Measurements from ENCODE around the gene GAK. TPM values are rescaled to one million over a fixed set of nuclear protein-coding genes. Genes with fewer than 3 reads are reported as not detected.

Gene GAK
- total RNA-seq, 6 experiments from 2014 or later = 53.2 to 85.0 (median 64.5) TPM

GRCh38 chr4:884259-884658, 47.9 kb downstream of the GAK start:
- DNase-seq = no peak

GRCh38 chr4:883377-884095, 48.6 kb downstream of the GAK start:
- no peaks in the 10 kb centered on the region for H3K27me3 ChIP-seq

More at GRCh38 chr4:884259-884658, 47.9 kb downstream of the GAK start:
- Histone ChIP-seq H3K4me1 (no peaks in the 10 kb centered on the region), H3K36me3 (peaks cover 0 to 49% (median 5%) of the 10 kb centered on the region in 4 donors), H3K4me3 (no peak overlapping the region), H3K27ac (no peak overlapping the region), H3K27me3 (no peaks in the 10 kb centered on the region), H3K9me3 (no peaks in the 10 kb centered on the region)
- TF ChIP-seq CTCF (IDR thresholded peaks at IDR 0.05) (no peak), POLR2A (IDR thresholded peaks at IDR 0.05) (no peak)
- no peak for ATAC-seq
- intact Hi-C loops (cut with DNase I) = no loop called here
- 30% methylated on average over 2 of the region's 15 CpGs for WGBS (ENCODE audit: insufficient coverage, low coverage, low lambda C conversion rate, missing lambda C conversion rate)

GRCh38 chr4:882646-883045, 49.5 kb downstream of the GAK start:
- no peaks in the 10 kb centered on the region for H3K27me3 ChIP-seq
- H3K4me3 ChIP-seq = no peak overlapping the region
- no peaks in the 10 kb centered on the region for H3K4me1 ChIP-seq
- H3K36me3 ChIP-seq = peaks cover 0 to 44% (median 5%) of the 10 kb centered on the region in 4 donors
- no peak for TF ChIP-seq POLR2A (IDR thresholded peaks at IDR 0.05)
- TF ChIP-seq CTCF (IDR thresholded peaks at IDR 0.05) = no peak
- intact Hi-C loops (cut with DNase I) = no loop called here
- no CpG with 5 or more reads among the region's 22 CpGs for WGBS (ENCODE audit: insufficient coverage, low coverage, low lambda C conversion rate, missing lambda C conversion rate)
- H3K27ac ChIP-seq = no peak overlapping the region
- ATAC-seq (peak in 1 of 4 donors; percentile 7), DNase-seq (no peak)
- H3K9me3 ChIP-seq = no peaks in the 10 kb centered on the region

More at GRCh38 chr4:883377-884095, 48.6 kb downstream of the GAK start:
- TF ChIP-seq POLR2A (IDR thresholded peaks at IDR 0.05) = no peak
- TF ChIP-seq CTCF (IDR thresholded peaks at IDR 0.05) = no peak
- Histone ChIP-seq H3K36me3 (peaks cover 0 to 49% (median 5%) of the 10 kb centered on the region in 4 donors), H3K27ac (no peak overlapping the region), H3K4me3 (no peak overlapping the region), H3K4me1 (no peaks in the 10 kb centered on the region), H3K9me3 (no peaks in the 10 kb centered on the region)
- WGBS (ENCODE audit: insufficient coverage, low coverage, low lambda C conversion rate, missing lambda C conversion rate) = 80% methylated on average over 1 of the region's 26 CpGs
- intact Hi-C loops (cut with DNase I) = no loop called here
- DNase-seq (no peak), ATAC-seq (no peak)

DNA sequence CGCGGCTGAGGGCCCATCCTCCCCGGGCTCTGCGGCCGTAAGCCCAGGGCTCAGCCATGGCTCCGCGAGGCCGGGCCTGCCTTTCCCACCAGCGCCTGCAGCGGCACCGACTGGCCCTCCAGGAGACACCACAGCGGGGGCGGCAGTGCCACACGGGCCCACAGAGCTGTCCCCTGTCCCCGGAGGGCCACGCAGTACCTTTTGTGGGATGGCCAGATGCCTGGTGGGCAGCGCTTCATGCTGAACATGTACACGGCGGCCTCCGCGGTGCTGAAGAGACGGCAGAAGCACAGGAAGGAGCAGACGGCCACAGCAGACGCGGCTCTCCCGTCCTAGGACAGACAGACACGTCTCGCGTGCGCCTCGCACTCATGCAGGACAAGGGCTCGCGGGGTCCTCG, 50.4 kb downstream of the GAK start:
- peaks cover 0 to 52% (median 7%) of the 10 kb centered on the region in 4 donors for H3K36me3 ChIP-seq
- TF ChIP-seq POLR2A (IDR thresholded peaks at IDR 0.05) (no peak), CTCF (IDR thresholded peaks at IDR 0.05) (no peak)
- no peaks in the 10 kb centered on the region for H3K4me1 ChIP-seq
- no peak for ATAC-seq
- WGBS (ENCODE audit: insufficient coverage, low coverage, low lambda C conversion rate, missing lambda C conversion rate) = 100% methylated on average over 2 of the region's 34 CpGs
- intact Hi-C loops (cut with DNase I) = no loop called here
- no peak overlapping the region for H3K27ac ChIP-seq
- no peak overlapping the region for H3K4me3 ChIP-seq
- no peaks in the 10 kb centered on the region for H3K9me3 ChIP-seq
- DNase-seq = no peak
- H3K27me3 ChIP-seq = no peaks in the 10 kb centered on the region

Measured in right lobe of liver (tissue), 6 donors.